Tibial nerve (tissue), 4 donors: ENCODE results near the gene DCN. TPM values are rescaled to one million over a fixed set of nuclear protein-coding genes. Genes with fewer than 3 reads are reported as not detected.

Source experiments
- DNase-seq, 2 donors: peaks; one replicate each; pipeline ENCODE4 v3.0.0-alpha.2; 2019; ENCODE audit warnings: low spot score in 2 of 2
- H3K27ac ChIP-seq, 4 donors: fragments of 200-600 bp; sonication (generic) in 3 of 4; one replicate each; pipeline ENCODE4 v1.5.1; 2017 to 2019; ENCODE audit warnings: mild to moderate bottlenecking in 1 of 4
- H3K27me3 ChIP-seq, 2 donors: fragments of 200-600 bp; sonication (generic) in 1 of 2; one replicate each; pipeline versions ENCODE4 v1.5.1 to v1.6.0; 2017 to 2019
- H3K36me3 ChIP-seq, 3 donors: fragments of 200-600 bp; sonication (generic); one replicate each; pipeline ENCODE4 v1.5.1; 2018 to 2019
- H3K4me1 ChIP-seq, 4 donors: fragments of 200-600 bp; sonication (generic) in 3 of 4; one replicate each; pipeline ENCODE4 v1.5.1; 2017 to 2019
- H3K4me3 ChIP-seq, 4 donors: fragments of 200-600 bp; sonication (generic) in 3 of 4; one replicate each; pipeline ENCODE4 v1.5.1; 2017 to 2019; ENCODE audit warnings: mild to moderate bottlenecking in 1 of 4, moderate library complexity in 1 of 4
- H3K9me3 ChIP-seq, 4 donors: fragments of 200-600 bp; sonication (generic) in 3 of 4; one replicate each; pipeline ENCODE4 v1.5.1; 2017 to 2019
- CTCF ChIP-seq, 5 experiments: fragments of 200-600 bp in 3 of 5; fragments of 450-650 bp in 2 of 5; sonication (generic) in 3 of 5; IDR thresholded peaks; one replicate each; pipeline ENCODE4 v1.5.1; 2016 to 2019; ENCODE audit warnings: antibody characterized with exemption in 5 of 5, mild to moderate bottlenecking in 3 of 5, moderate library complexity in 2 of 5
- EP300 ChIP-seq, 2 donors: sonication (generic); formaldehyde crosslinking; IDR thresholded peaks; one replicate each; pipeline ENCODE4 v1.6.1; 2017; ENCODE audit warnings: antibody characterized with exemption in 2 of 2, mild to moderate bottlenecking in 1 of 2
- POLR2A ChIP-seq, 2 donors: fragments of 450-650 bp; IDR thresholded peaks; one replicate each; pipeline ENCODE4 v1.6.1; 2017; ENCODE audit warnings: antibody characterized with exemption in 2 of 2, mild to moderate bottlenecking in 2 of 2, moderate library complexity in 2 of 2
- WGBS, 2 donors: methylation state at CpG; one replicate each; pipeline ENCODE4 v1.1.5; 2018; 5-methylcytosine and 5-hydroxymethylcytosine counted together
- total RNA-seq, 4 donors: library from RNA; depleted of rRNA; stranded (reverse); fragments of >200 nt; gene quantifications; one replicate each; pipeline ENCODE4 v1.1.0, GENCODE V29; 2016

DCN gene
- total RNA-seq, 4 donors from 2014 or later = 1,578 to 4,304 (median 2,586) TPM

GRCh38 chr12:91133871-91134270, 48.7 kb downstream of the DCN start:
- no peak overlapping the region for H3K27ac ChIP-seq

GRCh38 chr12:91129662-91130362, 52.8 kb downstream of the DCN start:
- Histone ChIP-seq H3K27me3 (no peaks in the 10 kb centered on the region), H3K4me3 (no peak overlapping the region), H3K9me3 (no peaks in the 10 kb centered on the region), H3K36me3 (no peaks in the 10 kb centered on the region), H3K4me1 (peaks cover 0 to 5% (median 0%) of the 10 kb centered on the region in 4 donors), H3K27ac (no peak overlapping the region)
- WGBS, 2 donors = 92 to 96% methylated on average over 2 of the region's 2 CpGs
- TF ChIP-seq EP300 (IDR thresholded peaks at IDR 0.05) = no peak
- no peak for TF ChIP-seq POLR2A (IDR thresholded peaks at IDR 0.05)
- TF ChIP-seq CTCF (IDR thresholded peaks at IDR 0.05) = no peak
- no peak for DNase-seq

More at GRCh38 chr12:91133871-91134270, 48.7 kb downstream of the DCN start:
- Histone ChIP-seq H3K36me3 (no peaks in the 10 kb centered on the region), H3K27me3 (no peaks in the 10 kb centered on the region), H3K4me1 (peaks cover 0 to 19% (median under 1%) of the 10 kb centered on the region in 4 donors), H3K4me3 (no peak overlapping the region), H3K9me3 (no peaks in the 10 kb centered on the region)
- DNase-seq = no peak
- 86 to 95% methylated on average over 1 of the region's 1 CpG for WGBS, 2 donors
- TF ChIP-seq EP300 (IDR thresholded peaks at IDR 0.05) (no peak), POLR2A (IDR thresholded peaks at IDR 0.05) (no peak), CTCF (IDR thresholded peaks at IDR 0.05) (no peak)

DNA sequence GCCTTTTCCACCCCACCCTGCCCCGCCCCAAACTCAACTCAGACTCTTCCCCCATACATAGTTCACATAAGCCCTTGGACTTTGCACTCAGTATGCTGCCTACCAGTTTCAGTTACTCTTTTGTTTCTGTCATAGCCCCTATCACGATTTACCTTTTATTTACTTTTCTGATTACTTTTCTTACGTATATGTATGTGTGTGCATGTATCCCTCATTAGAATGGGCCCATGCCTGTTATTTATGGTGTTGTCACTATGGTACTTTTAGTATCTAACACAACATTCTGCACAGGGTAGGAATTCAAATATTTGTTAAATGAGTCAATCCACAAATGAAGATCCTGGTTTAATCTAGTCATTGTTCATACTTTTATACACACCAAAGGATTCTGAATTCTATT, 54.9 kb downstream of the DCN start:
- Histone ChIP-seq H3K27me3 (no peaks in the 10 kb centered on the region), H3K4me3 (no peak overlapping the region), H3K9me3 (no peaks in the 10 kb centered on the region), H3K27ac (no peak overlapping the region), H3K4me1 (peaks cover 0 to 4% (median 0%) of the 10 kb centered on the region in 4 donors), H3K36me3 (no peaks in the 10 kb centered on the region)
- no peak for TF ChIP-seq CTCF (IDR thresholded peaks at IDR 0.05)
- TF ChIP-seq POLR2A (IDR thresholded peaks at IDR 0.05) = no peak
- TF ChIP-seq EP300 (IDR thresholded peaks at IDR 0.05) = no peak
- WGBS, 2 donors = 88 to 95% methylated on average over 3 of the region's 3 CpGs
- DNase-seq = no peak

DNA sequence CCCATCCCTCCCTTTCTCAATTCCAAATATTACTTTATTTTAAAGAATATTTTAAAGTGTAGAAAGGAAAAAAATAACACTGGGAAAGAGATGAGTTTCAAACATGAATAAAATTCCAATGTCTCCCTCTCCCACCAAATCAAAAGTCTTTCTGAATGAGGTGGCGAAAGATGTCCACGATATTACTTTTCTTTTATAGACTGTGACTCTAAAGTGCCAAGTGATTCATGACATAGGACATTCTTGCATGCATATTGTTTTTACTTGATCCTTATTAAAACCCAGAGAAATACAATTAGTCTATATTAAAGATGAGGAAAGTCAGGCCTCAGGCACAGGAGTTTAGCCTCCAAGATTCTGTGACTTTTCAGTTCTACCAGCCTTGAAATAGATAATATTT, 55.3 kb downstream of the DCN start:
- 90 to 93% methylated on average over 2 of the region's 2 CpGs for WGBS, 2 donors
- DNase-seq = no peak
- no peak for TF ChIP-seq EP300 (IDR thresholded peaks at IDR 0.05)
- TF ChIP-seq POLR2A (IDR thresholded peaks at IDR 0.05) = no peak
- no peak for TF ChIP-seq CTCF (IDR thresholded peaks at IDR 0.05)
- Histone ChIP-seq H3K4me3 (no peak overlapping the region), H3K27me3 (no peaks in the 10 kb centered on the region), H3K4me1 (peaks cover 0 to under 1% (median 0%) of the 10 kb centered on the region in 4 donors), H3K36me3 (no peaks in the 10 kb centered on the region), H3K27ac (no peak overlapping the region), H3K9me3 (no peaks in the 10 kb centered on the region)

DNA sequence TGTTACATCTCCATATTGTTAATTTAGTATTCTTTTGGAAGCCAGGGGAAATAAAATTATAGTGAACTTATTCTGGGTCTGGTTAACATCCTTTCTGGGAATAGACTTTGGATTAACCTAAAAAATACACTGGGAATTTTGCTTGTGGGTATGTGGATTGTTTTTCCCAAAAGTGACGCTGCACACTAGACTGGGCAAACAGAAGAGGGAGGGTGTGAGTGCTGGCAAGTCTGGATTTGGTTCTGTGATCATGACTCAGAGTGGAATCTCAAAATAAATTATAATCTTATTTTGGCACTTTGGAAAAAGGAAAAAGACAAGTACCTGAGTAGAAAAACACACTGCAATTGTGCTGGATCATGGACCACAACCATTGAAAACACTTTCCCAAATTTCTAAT, 56.1 kb downstream of the DCN start:
- H3K27me3 ChIP-seq = no peaks in the 10 kb centered on the region
- no peak overlapping the region for H3K4me3 ChIP-seq
- no peaks in the 10 kb centered on the region for H3K4me1 ChIP-seq
- no peaks in the 10 kb centered on the region for H3K9me3 ChIP-seq
- 67 to 75% methylated on average over 1 of the region's 1 CpG for whole genome bisulfite sequencing, 2 donors
- no peak overlapping the region for H3K27ac ChIP-seq
- DNase-seq = no peak
- TF ChIP-seq CTCF (IDR thresholded peaks at IDR 0.05) (no peak), EP300 (IDR thresholded peaks at IDR 0.05) (no peak), POLR2A (IDR thresholded peaks at IDR 0.05) (no peak)
- no peaks in the 10 kb centered on the region for H3K36me3 ChIP-seq
